ENCODE data around the gene HECTD2. TPM values are rescaled to one million over a fixed set of nuclear protein-coding genes. Genes with fewer than 3 reads are reported as not detected.
A peak's percentile ranks its signal among the peaks of the same experiment; 100 is the strongest.

Gene HECTD2
- total RNA-seq, 2 donors from 2014 or later: 2.5 to 3.1 TPM

GRCh38 chr10:91465261-91465660, 55.1 kb downstream of the HECTD2 start:
- Mint-ChIP-seq H3K4me1 (no peaks in the 10 kb centered on the region), H3K27me3 (no peaks in the 10 kb centered on the region), H3K4me3 (no peak overlapping the region), H3K27ac (no peak overlapping the region), H3K36me3 (ENCODE audit: low read depth) (peaks cover 3% of the 10 kb centered on the region)
- no peak for ATAC-seq
- H3K9me3 ChIP-seq (ENCODE audit: control insufficient read depth, low read length, poor library complexity, severe bottlenecking): no peaks in the 10 kb centered on the region
- no peak for DNase-seq

- Mint-ChIP-seq H3K4me3 (no peak overlapping the region), H3K27ac (no peak overlapping the region), H3K4me1 (no peaks in the 10 kb centered on the region), H3K27me3 (no peaks in the 10 kb centered on the region), H3K36me3 (ENCODE audit: low read depth) (no peaks in the 10 kb centered on the region)
- DNase-seq (no peak), ATAC-seq (no peak)
- H3K9me3 ChIP-seq (ENCODE audit: control insufficient read depth, low read length, poor library complexity, severe bottlenecking): no peaks in the 10 kb centered on the region
These were observed 57.0 kb downstream of the HECTD2 start for GRCh38 chr10:91467114-91467513.

GRCh38 chr10:91471602-91472001, 61.5 kb downstream of the HECTD2 start:
- no peak overlapping the region for H3K4me3 Mint-ChIP-seq
- no peaks in the 10 kb centered on the region for H3K9me3 ChIP-seq (ENCODE audit: control insufficient read depth, low read length, poor library complexity, severe bottlenecking)
- DNase-seq (no peak), ATAC-seq (no peak)
- no peaks in the 10 kb centered on the region for H3K27me3 Mint-ChIP-seq
- H3K36me3 Mint-ChIP-seq (ENCODE audit: low read depth): no peaks in the 10 kb centered on the region
- no peak overlapping the region for H3K27ac Mint-ChIP-seq
- no peaks in the 10 kb centered on the region for H3K4me1 Mint-ChIP-seq

- Mint-ChIP-seq H3K4me1 (no peaks in the 10 kb centered on the region), H3K4me3 (no peak overlapping the region)
- no peak for DNase-seq
These were observed 62.8 kb downstream of the HECTD2 start for GRCh38 chr10:91472911-91473310.

GRCh38 chr10:91474009-91474408, 63.9 kb downstream of the HECTD2 start:
- DNase-seq (no peak), ATAC-seq (no peak)
- H3K27me3 Mint-ChIP-seq: no peaks in the 10 kb centered on the region
- H3K36me3 Mint-ChIP-seq (ENCODE audit: low read depth): no peaks in the 10 kb centered on the region
- no peak overlapping the region for H3K27ac Mint-ChIP-seq
- H3K9me3 ChIP-seq (ENCODE audit: control insufficient read depth, low read length, poor library complexity, severe bottlenecking): no peaks in the 10 kb centered on the region
- no peaks in the 10 kb centered on the region for H3K4me1 Mint-ChIP-seq
- no peak overlapping the region for H3K4me3 Mint-ChIP-seq

More at GRCh38 chr10:91472911-91473310, 62.8 kb downstream of the HECTD2 start:
- H3K27me3 Mint-ChIP-seq: no peaks in the 10 kb centered on the region
- no peak for ATAC-seq
- H3K27ac Mint-ChIP-seq: no peak overlapping the region
- no peaks in the 10 kb centered on the region for H3K36me3 Mint-ChIP-seq (ENCODE audit: low read depth)
- H3K9me3 ChIP-seq (ENCODE audit: control insufficient read depth, low read length, poor library complexity, severe bottlenecking): no peaks in the 10 kb centered on the region

- H3K27ac Mint-ChIP-seq: no peak overlapping the region
- H3K27me3 Mint-ChIP-seq: no peaks in the 10 kb centered on the region
- DNase-seq: no peak
- no peaks in the 10 kb centered on the region for H3K36me3 Mint-ChIP-seq (ENCODE audit: low read depth)
- H3K4me1 Mint-ChIP-seq: no peaks in the 10 kb centered on the region
- ATAC-seq: no peak
- H3K4me3 Mint-ChIP-seq: no peak overlapping the region
- H3K9me3 ChIP-seq (ENCODE audit: control insufficient read depth, low read length, poor library complexity, severe bottlenecking): no peaks in the 10 kb centered on the region
These were observed 67.1 kb downstream of the HECTD2 start for GRCh38 chr10:91477236-91477635.

GRCh38 chr10:91479583-91479982, 69.4 kb downstream of the HECTD2 start:
- ATAC-seq: no peak
- no peaks in the 10 kb centered on the region for H3K27me3 Mint-ChIP-seq
- H3K4me3 Mint-ChIP-seq: no peak overlapping the region
- no peaks in the 10 kb centered on the region for H3K36me3 Mint-ChIP-seq (ENCODE audit: low read depth)
- no peaks in the 10 kb centered on the region for H3K4me1 Mint-ChIP-seq
- no peak for DNase-seq
- no peaks in the 10 kb centered on the region for H3K9me3 ChIP-seq (ENCODE audit: control insufficient read depth, low read length, poor library complexity, severe bottlenecking)
- H3K27ac Mint-ChIP-seq: peak overlapping the region; percentile 16

GRCh38 chr10:91487911-91488582, 77.9 kb downstream of the HECTD2 start:
- H3K27me3 Mint-ChIP-seq: no peaks in the 10 kb centered on the region
- no peak for ATAC-seq
- no peak overlapping the region for H3K4me3 Mint-ChIP-seq
- H3K4me1 Mint-ChIP-seq: no peaks in the 10 kb centered on the region
- DNase-seq: no peak
- H3K36me3 Mint-ChIP-seq (ENCODE audit: low read depth): no peaks in the 10 kb centered on the region
- H3K9me3 ChIP-seq (ENCODE audit: control insufficient read depth, low read length, poor library complexity, severe bottlenecking): no peaks in the 10 kb centered on the region
- no peak overlapping the region for H3K27ac Mint-ChIP-seq

- Mint-ChIP-seq H3K36me3 (ENCODE audit: low read depth) (no peaks in the 10 kb centered on the region), H3K27me3 (no peaks in the 10 kb centered on the region), H3K27ac (no peak overlapping the region), H3K4me1 (no peaks in the 10 kb centered on the region), H3K4me3 (no peak overlapping the region)
- DNase-seq (no peak), ATAC-seq (no peak)
- H3K9me3 ChIP-seq (ENCODE audit: control insufficient read depth, low read length, poor library complexity, severe bottlenecking): no peaks in the 10 kb centered on the region
These were observed 83.2 kb downstream of the HECTD2 start for GRCh38 chr10:91493313-91493712.

GRCh38 chr10:91495402-91495801, 85.3 kb downstream of the HECTD2 start:
- DNase-seq: no peak
- no peaks in the 10 kb centered on the region for H3K9me3 ChIP-seq (ENCODE audit: control insufficient read depth, low read length, poor library complexity, severe bottlenecking)
- Mint-ChIP-seq H3K27me3 (no peaks in the 10 kb centered on the region), H3K4me1 (no peaks in the 10 kb centered on the region), H3K27ac (no peak overlapping the region), H3K4me3 (no peak overlapping the region), H3K36me3 (ENCODE audit: low read depth) (peaks cover 5% of the 10 kb centered on the region)
- no peak for ATAC-seq

GRCh38 chr10:91496016-91496415, 85.9 kb downstream of the HECTD2 start:
- no peak for ATAC-seq

GRCh38 chr10:91511549-91512330, 101.6 kb downstream of the HECTD2 start:
- no peaks in the 10 kb centered on the region for H3K4me1 Mint-ChIP-seq
- H3K27ac Mint-ChIP-seq: no peak overlapping the region
- no peaks in the 10 kb centered on the region for H3K27me3 Mint-ChIP-seq
- DNase-seq (no peak), ATAC-seq (no peak)
- H3K36me3 Mint-ChIP-seq (ENCODE audit: low read depth): no peaks in the 10 kb centered on the region
- H3K9me3 ChIP-seq (ENCODE audit: control insufficient read depth, low read length, poor library complexity, severe bottlenecking): no peaks in the 10 kb centered on the region
- H3K4me3 Mint-ChIP-seq: no peak overlapping the region

More at GRCh38 chr10:91496016-91496415, 85.9 kb downstream of the HECTD2 start:
- H3K4me3 Mint-ChIP-seq: no peak overlapping the region
- no peaks in the 10 kb centered on the region for H3K9me3 ChIP-seq (ENCODE audit: control insufficient read depth, low read length, poor library complexity, severe bottlenecking)
- DNase-seq: no peak
- no peak overlapping the region for H3K27ac Mint-ChIP-seq
- H3K4me1 Mint-ChIP-seq: no peaks in the 10 kb centered on the region
- peaks cover 5% of the 10 kb centered on the region for H3K36me3 Mint-ChIP-seq (ENCODE audit: low read depth)
- H3K27me3 Mint-ChIP-seq: no peaks in the 10 kb centered on the region

GRCh38 chr10:91512458-91512857, 102.3 kb downstream of the HECTD2 start:
- Mint-ChIP-seq H3K36me3 (ENCODE audit: low read depth) (no peaks in the 10 kb centered on the region), H3K27me3 (no peaks in the 10 kb centered on the region), H3K4me1 (no peaks in the 10 kb centered on the region), H3K27ac (no peak overlapping the region), H3K4me3 (no peak overlapping the region)
- DNase-seq (no peak), ATAC-seq (no peak)
- H3K9me3 ChIP-seq (ENCODE audit: control insufficient read depth, low read length, poor library complexity, severe bottlenecking): no peaks in the 10 kb centered on the region

All from T-helper 17 cell (primary cell).